ENCODE results near the gene UTS2R.
"Not testable (repeated sequence)": the region's sequence is repeated elsewhere in the genome, so short reads cannot be mapped to it uniquely, and the experiment has no call there.

Gene UTS2R

GRCh38 chr17:82354804-82355308 is 16.7 kb upstream of the UTS2R start:
- DNase-seq (ENCODE audit: low spot score) = no peak

DNA sequence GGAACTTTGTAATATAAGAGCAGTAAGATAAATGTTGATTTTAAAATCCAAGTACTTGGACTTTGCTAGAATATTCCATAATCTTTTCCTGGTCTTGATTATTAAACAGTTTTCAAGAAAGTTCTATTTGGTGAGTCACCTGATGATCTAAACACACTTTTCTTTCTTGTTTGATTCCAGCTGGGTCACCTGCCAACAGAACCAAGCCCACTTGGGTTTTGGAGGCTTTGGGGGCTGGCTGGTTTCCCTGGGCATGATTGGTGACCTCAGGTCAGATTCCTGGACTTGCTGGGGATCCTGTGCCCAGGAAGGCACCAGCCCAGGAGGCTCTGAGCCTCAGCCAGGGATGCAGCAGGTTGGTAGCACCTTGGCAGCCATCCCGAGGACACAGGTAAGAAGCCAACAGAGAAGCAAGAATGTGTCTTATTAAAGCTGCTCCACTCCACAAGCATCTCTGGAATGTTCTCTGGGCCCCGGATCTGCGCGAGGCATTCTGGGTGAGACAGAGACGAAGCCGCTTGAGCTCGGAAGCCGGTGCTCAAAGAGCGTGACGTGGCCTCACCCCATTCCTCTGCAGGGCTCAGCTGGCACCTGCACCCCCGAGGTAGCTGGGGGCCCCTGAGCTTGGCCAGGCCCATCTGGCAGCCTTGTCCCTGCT is 15.7 kb upstream of the UTS2R start:
- no peak for DNase-seq (ENCODE audit: low spot score)

- no peak for DNase-seq (ENCODE audit: low spot score)
Measured at GRCh38 chr17:82356845-82357355, 14.7 kb upstream of the UTS2R start.

DNA sequence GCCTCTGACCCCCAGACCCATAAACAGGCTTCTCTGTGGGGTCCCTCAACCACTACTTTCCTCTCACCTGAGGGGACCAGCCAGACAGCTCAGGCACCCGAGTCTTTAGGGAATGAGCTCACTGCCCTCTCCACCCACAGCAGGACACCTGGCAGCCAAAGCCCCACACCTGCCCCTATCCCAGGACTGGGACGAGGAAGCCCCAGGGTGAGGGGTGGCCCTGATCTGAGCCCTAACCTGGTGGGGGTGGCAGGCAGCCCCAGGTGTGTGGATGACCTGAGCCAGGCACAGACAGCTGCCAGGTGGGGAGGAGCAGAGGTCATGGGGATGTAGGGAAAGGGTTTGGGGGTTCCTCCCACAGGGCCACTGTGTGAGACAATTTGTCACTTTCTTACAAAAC is 14.2 kb upstream of the UTS2R start:
- no peak for DNase-seq (ENCODE audit: low spot score)

- DNase-seq (ENCODE audit: low spot score) = no peak
Measured at GRCh38 chr17:82358465-82359350, 12.9 kb upstream of the UTS2R start, which contains the start of gene TEX19. TSS of gene TEX19 (plus strand) at chr17:82359247. CDS start at chr17:82362151, 2,904 bp downstream.

DNA sequence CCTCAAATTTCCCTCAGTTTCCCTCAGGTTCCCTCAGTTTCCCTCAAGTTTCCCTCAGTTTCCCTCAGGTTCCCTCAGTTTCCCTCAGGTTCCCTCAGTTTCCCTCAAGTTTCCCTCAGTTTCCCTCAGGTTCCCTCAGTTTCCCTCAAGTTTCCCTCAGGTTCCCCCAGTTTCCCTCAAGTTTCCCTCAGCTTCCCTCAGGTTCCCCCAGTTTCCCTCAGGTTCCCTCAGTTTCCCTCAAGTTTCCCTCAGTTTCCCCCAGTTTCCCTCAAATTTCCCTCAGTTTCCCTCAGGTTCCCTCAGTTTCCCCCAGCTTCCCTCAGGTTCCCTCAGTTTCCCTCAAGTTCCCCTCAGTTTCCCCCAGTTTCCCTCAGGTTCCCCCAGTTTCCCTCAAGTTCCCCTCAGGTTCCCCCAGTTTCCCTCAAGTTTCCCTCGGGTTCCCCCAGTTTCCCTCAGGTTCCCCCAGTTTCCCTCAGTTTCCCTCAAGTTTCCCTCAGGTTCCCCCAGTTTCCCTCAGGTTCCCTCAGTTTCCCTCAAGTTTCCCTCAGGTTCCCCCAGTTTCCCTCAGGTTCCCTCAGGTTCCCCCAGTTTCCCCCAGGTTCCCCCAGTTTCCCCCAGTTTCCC is 12.0 kb upstream of the UTS2R start:
- DNase-seq (ENCODE audit: low spot score) = not testable (repeated sequence)

GRCh38 chr17:82361885-82362633 is 9.5 kb upstream of the UTS2R start:
- DNase-seq (ENCODE audit: low spot score) = no peak

GRCh38 chr17:82365606-82366295 is 5.8 kb upstream of the UTS2R start:
- no peak for DNase-seq (ENCODE audit: low spot score)

DNA sequence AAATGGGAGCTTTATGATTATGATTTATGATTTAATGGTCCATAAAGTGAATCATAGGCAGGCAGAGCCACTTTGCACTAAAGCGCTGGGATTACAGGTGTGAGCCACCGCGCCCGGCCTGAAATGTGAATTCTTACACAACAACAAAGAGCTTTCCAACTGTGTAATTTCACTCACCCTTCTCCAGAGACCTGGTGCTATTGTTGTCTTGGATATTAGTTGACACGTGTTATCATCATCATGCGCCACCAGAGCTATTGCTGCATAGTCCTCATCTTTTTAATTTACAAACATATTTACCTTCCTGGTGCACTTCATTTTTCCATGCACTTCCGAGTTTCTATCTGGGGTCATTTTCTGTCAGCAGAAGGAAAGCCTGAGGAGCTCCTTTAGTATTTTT is 4.8 kb upstream of the UTS2R start:
- DNase-seq (ENCODE audit: low spot score) = no peak

- DNase-seq (ENCODE audit: low spot score) = no peak
Measured at GRCh38 chr17:82367724-82368524, 3.6 kb upstream of the UTS2R start.

DNA sequence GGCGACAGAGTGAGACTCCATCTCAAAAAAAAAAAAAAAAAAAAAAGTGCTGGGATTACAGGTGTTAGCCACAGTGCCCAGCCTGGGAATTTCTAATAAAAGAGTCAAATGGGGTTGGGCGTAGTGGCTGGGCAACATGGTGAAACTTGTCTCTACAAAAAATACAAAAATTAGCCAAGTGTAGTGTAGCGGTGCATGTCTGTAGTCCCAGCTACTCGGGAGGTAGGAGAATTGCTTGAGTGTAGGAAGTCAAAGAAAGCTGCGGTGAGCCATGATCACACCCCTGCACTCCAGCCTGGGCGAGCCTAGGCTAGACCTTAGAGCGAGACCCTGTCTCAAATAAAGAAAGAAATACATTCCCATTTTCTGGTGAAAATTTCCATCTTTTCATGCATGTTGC is 2.4 kb upstream of the UTS2R start:
- DNase-seq (ENCODE audit: low spot score) = no peak

DNA sequence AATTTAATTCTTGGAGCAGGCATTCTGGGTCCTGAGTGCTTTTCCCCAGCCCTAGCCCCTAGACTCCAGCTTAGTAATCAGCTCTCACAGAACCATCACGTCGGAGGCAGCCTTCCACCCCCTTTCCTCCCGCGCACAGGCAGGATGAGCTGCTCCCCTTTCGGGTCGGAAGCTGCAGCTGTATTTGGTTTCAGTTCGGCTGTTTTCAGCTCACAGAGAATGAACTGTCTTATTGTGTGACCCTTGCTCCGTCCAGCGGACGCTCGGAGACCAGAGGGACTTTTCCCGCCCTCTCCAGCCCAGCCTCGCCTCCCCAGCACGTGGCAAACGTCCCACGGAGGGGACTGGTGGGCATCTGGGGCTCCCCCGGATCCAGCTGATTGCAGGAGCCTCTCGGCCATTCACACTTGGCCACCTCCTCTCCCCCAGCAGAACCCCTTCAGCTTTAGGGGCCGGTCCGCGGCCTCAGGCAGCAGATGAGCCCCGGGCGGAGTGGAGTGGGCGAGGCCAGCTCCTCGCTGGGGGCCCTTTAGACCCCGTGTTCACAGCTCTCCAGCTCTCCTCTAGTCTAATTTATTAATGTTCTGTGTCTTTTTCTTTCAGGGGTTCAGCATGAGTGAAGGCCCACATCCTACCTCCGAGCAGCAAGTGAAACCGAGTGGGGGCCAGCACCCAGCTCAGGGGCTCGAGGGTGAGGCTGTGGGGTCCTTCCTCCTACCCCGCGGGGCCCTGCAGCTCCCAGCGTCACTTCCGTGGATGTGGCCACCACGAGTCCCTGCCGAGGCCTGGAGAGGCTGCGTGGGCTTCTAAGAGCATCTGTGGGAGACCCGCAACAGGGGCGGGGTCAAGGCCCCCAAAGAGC is 863 bp upstream of the UTS2R start:
- DNase-seq (ENCODE audit: low spot score) = no peak

DNA sequence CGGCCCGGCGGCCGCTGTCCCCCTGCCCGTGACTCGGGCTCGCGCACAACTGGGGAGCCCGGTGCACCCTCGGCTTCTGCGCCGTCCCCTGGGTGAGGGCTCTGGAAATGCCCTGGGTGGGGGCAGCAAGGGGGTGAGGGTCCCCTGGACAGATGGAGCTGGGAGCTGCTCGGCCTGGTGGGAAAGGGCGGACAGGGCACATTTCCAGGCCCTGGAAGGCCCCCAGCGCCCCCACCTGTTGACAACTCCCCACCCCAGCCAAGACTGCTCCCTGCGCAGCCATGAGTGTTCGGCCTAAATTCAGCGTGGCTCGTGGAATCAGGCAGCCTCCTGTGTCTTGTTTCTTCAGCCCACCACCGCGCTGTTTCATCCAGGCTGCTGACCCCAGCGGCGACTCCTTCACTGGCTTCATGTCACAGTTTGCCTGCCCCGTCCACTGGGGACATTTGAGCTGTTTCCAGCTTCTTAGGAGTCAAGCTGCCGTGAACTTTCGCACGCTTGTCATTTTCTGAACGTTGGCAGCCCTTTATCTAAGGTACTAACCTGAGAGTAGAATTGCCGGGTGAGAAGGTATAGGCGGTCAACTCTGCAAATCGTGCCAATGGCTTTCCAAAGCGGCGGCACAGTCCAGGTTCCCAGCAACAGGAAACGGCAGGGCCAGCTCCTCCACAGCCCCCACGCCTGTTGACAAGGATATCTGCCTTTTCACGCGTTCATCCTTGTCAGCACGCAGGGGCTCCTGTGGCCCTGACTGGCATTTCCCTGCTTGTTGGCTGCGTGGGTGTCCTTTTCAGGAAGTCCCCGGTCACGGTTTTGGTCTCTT is 895 bp downstream of the UTS2R start:
- no peak for DNase-seq (ENCODE audit: low spot score)

DNA sequence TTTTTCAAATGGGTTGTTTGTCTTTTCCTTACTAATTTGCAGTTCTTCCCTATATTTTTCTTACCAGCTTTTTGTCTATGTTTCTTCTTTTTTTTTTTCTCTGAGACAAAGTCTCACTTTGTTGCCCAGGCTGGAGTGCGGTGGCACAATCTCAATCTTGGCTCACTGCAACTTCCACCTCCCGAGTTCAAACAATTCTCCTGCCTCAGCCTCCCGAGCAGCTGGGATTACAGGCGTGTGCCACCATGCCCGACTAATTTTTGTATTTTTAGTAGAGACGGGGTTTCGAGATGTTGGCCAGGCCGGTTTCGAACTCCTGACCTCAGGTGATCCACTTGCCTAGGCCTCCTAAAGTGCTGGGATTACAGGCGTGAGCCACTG is 1.5 kb downstream of the UTS2R start:
- not testable (repeated sequence) for DNase-seq (ENCODE audit: low spot score)

DNA sequence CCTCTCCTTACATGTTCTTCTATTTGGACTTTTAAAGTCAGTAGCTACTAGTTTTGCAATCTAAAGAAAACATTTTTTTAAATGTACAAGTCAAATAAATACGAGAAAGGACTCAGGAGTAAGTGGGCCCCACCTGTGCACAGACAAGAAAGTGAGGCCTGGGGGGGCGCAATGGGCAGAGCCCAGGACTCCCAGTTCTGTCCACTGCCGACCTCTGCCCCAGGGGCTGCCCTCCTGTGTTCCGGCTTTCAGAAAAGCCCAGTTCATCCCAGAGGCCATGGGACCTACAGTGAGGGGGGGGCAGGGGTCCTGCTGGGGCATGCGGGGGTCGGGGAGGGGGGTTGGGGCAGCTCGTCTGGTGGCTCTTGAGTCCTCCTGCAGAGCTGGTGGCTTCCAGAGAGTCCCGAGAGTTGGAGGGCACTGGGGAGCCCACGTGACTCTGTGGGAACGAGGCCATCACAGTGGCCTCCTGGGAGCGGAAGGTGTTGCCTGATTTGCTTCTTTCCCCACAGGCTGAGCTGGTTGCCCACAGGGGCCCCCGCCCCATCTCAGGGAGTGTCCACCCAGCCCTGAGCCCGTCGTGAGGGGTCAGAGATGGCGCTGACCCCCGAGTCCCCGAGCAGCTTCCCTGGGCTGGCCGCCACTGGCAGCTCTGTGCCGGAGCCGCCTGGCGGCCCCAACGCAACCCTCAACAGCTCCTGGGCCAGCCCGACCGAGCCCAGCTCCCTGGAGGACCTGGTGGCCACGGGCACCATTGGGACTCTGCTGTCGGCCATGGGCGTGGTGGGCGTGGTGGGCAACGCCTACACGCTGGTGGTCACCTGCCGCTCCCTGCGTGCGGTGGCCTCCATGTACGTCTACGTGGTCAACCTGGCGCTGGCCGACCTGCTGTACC is 2.4 kb downstream of the UTS2R start:
- no peak for DNase-seq (ENCODE audit: low spot score)

DNA sequence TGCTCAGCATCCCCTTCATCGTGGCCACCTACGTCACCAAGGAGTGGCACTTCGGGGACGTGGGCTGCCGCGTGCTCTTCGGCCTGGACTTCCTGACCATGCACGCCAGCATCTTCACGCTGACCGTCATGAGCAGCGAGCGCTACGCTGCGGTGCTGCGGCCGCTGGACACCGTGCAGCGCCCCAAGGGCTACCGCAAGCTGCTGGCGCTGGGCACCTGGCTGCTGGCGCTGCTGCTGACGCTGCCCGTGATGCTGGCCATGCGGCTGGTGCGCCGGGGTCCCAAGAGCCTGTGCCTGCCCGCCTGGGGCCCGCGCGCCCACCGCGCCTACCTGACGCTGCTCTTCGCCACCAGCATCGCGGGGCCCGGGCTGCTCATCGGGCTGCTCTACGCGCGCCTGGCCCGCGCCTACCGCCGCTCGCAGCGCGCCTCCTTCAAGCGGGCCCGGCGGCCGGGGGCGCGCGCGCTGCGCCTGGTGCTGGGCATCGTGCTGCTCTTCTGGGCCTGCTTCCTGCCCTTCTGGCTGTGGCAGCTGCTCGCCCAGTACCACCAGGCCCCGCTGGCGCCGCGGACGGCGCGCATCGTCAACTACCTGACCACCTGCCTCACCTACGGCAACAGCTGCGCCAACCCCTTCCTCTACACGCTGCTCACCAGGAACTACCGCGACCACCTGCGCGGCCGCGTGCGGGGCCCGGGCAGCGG is 3.2 kb downstream of the UTS2R start:
- DNase-seq (ENCODE audit: low spot score) = no peak
